ENCODE measurements around the gene REN. TPM values are rescaled to one million over a fixed set of nuclear protein-coding genes. Genes with fewer than 3 reads are reported as not detected.
A peak's percentile ranks its signal among the peaks of the same experiment; 100 is the strongest.

Gene REN
- total RNA-seq, 1 donor from 2014 or later: not detected

- no peak for DNase-seq (ENCODE audit: low read depth in 2 of 2)
Measured at GRCh38 chr1:204134103-204134502, 32.0 kb downstream of the REN start.

GRCh38 chr1:204132718-204133117, 33.4 kb downstream of the REN start:
- DNase-seq (ENCODE audit: low read depth in 2 of 2): no peak

GRCh38 chr1:204131978-204132377, 34.2 kb downstream of the REN start:
- no peak for DNase-seq (ENCODE audit: low read depth in 2 of 2)

- DNase-seq (ENCODE audit: low read depth in 2 of 2): peak in 1 of 2 donors; percentile 77
Measured at GRCh38 chr1:204130981-204131892, 34.9 kb downstream of the REN start.

- peak in 1 of 2 donors; percentile 19 for DNase-seq (ENCODE audit: low read depth in 2 of 2)
Measured at GRCh38 chr1:204130178-204130577, 36.0 kb downstream of the REN start.

- DNase-seq (ENCODE audit: low read depth in 2 of 2): peak in 1 of 2 donors; percentile 70
Measured at GRCh38 chr1:204128964-204129896, 36.9 kb downstream of the REN start.

- DNase-seq (ENCODE audit: low read depth in 2 of 2): no peak
Measured at GRCh38 chr1:204128464-204128963, 37.6 kb downstream of the REN start.

- DNase-seq (ENCODE audit: low read depth in 2 of 2): peak; percentile 73 to 84
Measured at GRCh38 chr1:204127597-204128242, 38.4 kb downstream of the REN start.

- DNase-seq (ENCODE audit: low read depth in 2 of 2): no peak
Measured at GRCh38 chr1:204126956-204127355, 39.2 kb downstream of the REN start.

- DNase-seq (ENCODE audit: low read depth in 2 of 2): no peak
Measured at GRCh38 chr1:204126386-204126785, 39.8 kb downstream of the REN start.

GRCh38 chr1:204125759-204126351, 40.3 kb downstream of the REN start:
- no peak for DNase-seq (ENCODE audit: low read depth in 2 of 2)

GRCh38 chr1:204124639-204125038, 41.5 kb downstream of the REN start:
- DNase-seq (ENCODE audit: low read depth in 2 of 2): no peak

GRCh38 chr1:204123376-204123775, 42.8 kb downstream of the REN start:
- DNase-seq (ENCODE audit: low read depth in 2 of 2): peak in 1 of 2 donors; percentile 33

- no peak for DNase-seq (ENCODE audit: low read depth in 2 of 2)
Measured at GRCh38 chr1:204121840-204122555, 44.1 kb downstream of the REN start.

GRCh38 chr1:204116539-204116938, 49.6 kb downstream of the REN start:
- no peak for DNase-seq (ENCODE audit: low read depth in 2 of 2)

- DNase-seq (ENCODE audit: low read depth in 2 of 2): no peak
Measured at GRCh38 chr1:204115116-204115515, 51.0 kb downstream of the REN start.

- no peak for DNase-seq (ENCODE audit: low read depth in 2 of 2)
Measured at GRCh38 chr1:204114606-204115005, 51.5 kb downstream of the REN start.

GRCh38 chr1:204113896-204114295, 52.2 kb downstream of the REN start:
- peak in 1 of 2 donors; percentile 69 for DNase-seq (ENCODE audit: low read depth in 2 of 2)

- DNase-seq (ENCODE audit: low read depth in 2 of 2): no peak
Measured at GRCh38 chr1:204112876-204113730, 53.0 kb downstream of the REN start.

Measured in dermis microvascular lymphatic vessel endothelial cell (primary cell).